COLO829 (cell line): ENCODE measurements around the gene RAPGEF4.
"Not testable (repeated sequence)": the region's sequence is repeated elsewhere in the genome, so short reads cannot be mapped to it uniquely, and the experiment has no call there.

Experiments
- DNase-seq: peaks from one replicate; pipeline ENCODE4 v3.0.0; 2012; ENCODE audit warnings: low spot score

RAPGEF4 gene

GRCh38 chr2:172726172-172726735 lies 9.4 kb upstream of the RAPGEF4 start:
- no peak for DNase-seq

- no peak for DNase-seq
Observed at GRCh38 chr2:172730411-172730810, 5.2 kb upstream of the RAPGEF4 start.

- no peak for DNase-seq
Observed at GRCh38 chr2:172734711-172735581, 699 bp upstream of the RAPGEF4 start.

GRCh38 chr2:172736424-172737174 lies 954 bp downstream of the RAPGEF4 start:
- no peak for DNase-seq

- DNase-seq: no peak
Observed at GRCh38 chr2:172739661-172740266, 4.1 kb downstream of the RAPGEF4 start.

- DNase-seq: no peak
Observed at GRCh38 chr2:172740856-172741255, 5.2 kb downstream of the RAPGEF4 start.

- DNase-seq: no peak
Observed at GRCh38 chr2:172742931-172743540, 7.4 kb downstream of the RAPGEF4 start.

GRCh38 chr2:172743898-172744297 lies 8.3 kb downstream of the RAPGEF4 start:
- DNase-seq: no peak

- no peak for DNase-seq
Observed at GRCh38 chr2:172745636-172746035, 10.0 kb downstream of the RAPGEF4 start.

GRCh38 chr2:172748543-172748942 lies 12.9 kb downstream of the RAPGEF4 start:
- not testable (repeated sequence) for DNase-seq

GRCh38 chr2:172749388-172749787 lies 13.7 kb downstream of the RAPGEF4 start:
- no peak for DNase-seq

- no peak for DNase-seq
Observed at GRCh38 chr2:172751564-172751963, 15.9 kb downstream of the RAPGEF4 start.

- DNase-seq: no peak
Observed at GRCh38 chr2:172753610-172754009, 18.0 kb downstream of the RAPGEF4 start.

- DNase-seq: no peak
Observed at GRCh38 chr2:172759441-172759840, 23.8 kb downstream of the RAPGEF4 start.

GRCh38 chr2:172761306-172761705 lies 25.7 kb downstream of the RAPGEF4 start:
- no peak for DNase-seq

GRCh38 chr2:172762574-172762973 lies 26.9 kb downstream of the RAPGEF4 start:
- DNase-seq: no peak

GRCh38 chr2:172763079-172763478 lies 27.4 kb downstream of the RAPGEF4 start:
- DNase-seq: no peak

GRCh38 chr2:172765662-172766061 lies 30.0 kb downstream of the RAPGEF4 start:
- no peak for DNase-seq

GRCh38 chr2:172768401-172768800 lies 32.8 kb downstream of the RAPGEF4 start:
- no peak for DNase-seq

- no peak for DNase-seq
Observed at GRCh38 chr2:172769879-172770278, 34.2 kb downstream of the RAPGEF4 start.

- no peak for DNase-seq
Observed at GRCh38 chr2:172770887-172771286, 35.2 kb downstream of the RAPGEF4 start.

GRCh38 chr2:172772633-172773032 lies 37.0 kb downstream of the RAPGEF4 start:
- DNase-seq: no peak
